Forelimb muscle (tissue), 1 donor: ENCODE data around the gene CAMK1. TPM values are rescaled to one million over a fixed set of nuclear protein-coding genes. Genes with fewer than 3 reads are reported as not detected.

ENCODE experiments used
- DNase-seq: peaks from one replicate; pipeline ENCODE4 v3.0.0-alpha.2; 2013; ENCODE audit warnings: low read depth
- polyA plus RNA-seq: library from polyadenylated mRNA; unstranded; fragments of 120-200 nt; gene quantifications from one replicate; pipeline ENCODE4 v1.2.1, GENCODE V29; 2013; ENCODE audit not compliant: insufficient read length

The CAMK1 gene
- polyA plus RNA-seq, 1 donor, result 11.9 TPM

DNA sequence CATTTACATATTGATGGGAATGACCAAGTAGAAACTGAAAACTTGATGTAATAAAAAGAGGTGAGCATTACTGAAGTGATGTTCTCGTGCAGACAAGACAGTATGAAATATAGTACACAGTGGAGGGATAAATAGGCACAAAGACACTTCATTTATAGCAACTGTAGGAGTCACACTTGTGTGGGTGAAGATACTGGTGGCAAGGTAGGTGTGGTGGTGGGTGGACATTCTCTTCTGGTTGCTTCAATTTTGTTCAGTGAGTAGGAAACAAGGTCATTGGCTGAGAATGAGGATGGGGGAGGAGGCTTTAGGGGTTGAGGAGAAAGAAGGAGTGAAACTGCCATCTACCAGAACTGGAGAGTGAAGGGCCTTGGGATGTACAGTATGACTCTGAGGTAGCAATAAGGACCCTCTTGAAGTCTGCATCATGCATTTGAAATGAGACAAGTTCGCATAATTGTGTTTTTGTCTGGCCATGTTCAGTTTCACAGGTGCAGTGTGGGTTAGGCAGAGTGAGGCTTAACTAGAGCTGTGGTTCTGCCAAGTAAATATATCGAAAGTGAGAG, 59.5 kb downstream of the CAMK1 start:
- DNase-seq, result no peak

Other genes with a start within 250 kb of the CAMK1 start
- 0.05 TPM for gene LHFPL4, start 216.1 kb downstream of the CAMK1 start, polyA plus RNA-seq
- 19.1 TPM for gene MTMR14, start 120.4 kb downstream of the CAMK1 start, polyA plus RNA-seq
- gene CPNE9, start 66.1 kb downstream of the CAMK1 start, polyA plus RNA-seq, result not detected
- gene BRPF1, start 38.2 kb downstream of the CAMK1 start, polyA plus RNA-seq, result 11.7 TPM
- 30.0 TPM for gene OGG1, start 20.0 kb downstream of the CAMK1 start, polyA plus RNA-seq
- gene TADA3, start 22.5 kb upstream of the CAMK1 start, polyA plus RNA-seq, result 61.8 TPM
- gene ARPC4, start 23.1 kb upstream of the CAMK1 start, polyA plus RNA-seq, result 75.6 TPM
- gene TTLL3, start 40.3 kb upstream of the CAMK1 start, polyA plus RNA-seq, result 35.6 TPM
- 29.7 TPM for gene RPUSD3, start 74.1 kb upstream of the CAMK1 start, polyA plus RNA-seq
- gene CIDEC, start 110.3 kb upstream of the CAMK1 start, polyA plus RNA-seq, result 0.22 TPM
- gene JAGN1, start 120.7 kb upstream of the CAMK1 start, polyA plus RNA-seq, result 31.7 TPM
- gene IL17RE, start 132.9 kb upstream of the CAMK1 start, polyA plus RNA-seq, result 1.8 TPM
- 28.4 TPM for gene IL17RC, start 147.2 kb upstream of the CAMK1 start, polyA plus RNA-seq
- 36.7 TPM for gene CRELD1, start 163.9 kb upstream of the CAMK1 start, polyA plus RNA-seq
- 2.3 TPM for gene PRRT3, start 182.5 kb upstream of the CAMK1 start, polyA plus RNA-seq
- 37.4 TPM for gene EMC3, start 216.9 kb upstream of the CAMK1 start, polyA plus RNA-seq